HepG2 (cell line): ENCODE data around the gene HAGH. TPM values are rescaled to one million over a fixed set of nuclear protein-coding genes. Genes with fewer than 3 reads are reported as not detected.

Experiments
- ADNP ChIP-seq: sonication (generic); formaldehyde crosslinking; IDR thresholded peaks from 2 replicates; pipeline ENCODE4 v1.4.0; 2020; ENCODE audit warnings: missing genetic modification reagents
- CEBPB ChIP-seq: IDR thresholded peaks from 2 replicates; pipeline ENCODE4 v1.6.1; 2011; ENCODE audit warnings: low read depth, low read length, improper control_type of control experiment, borderline replicate concordance
- EP300 ChIP-seq, 3 experiments: sonication (generic) in 1 of 3; formaldehyde crosslinking in 1 of 3; IDR thresholded peaks; 2 replicates each; pipeline versions ENCODE4 v1.5.1 to v1.6.1; 2011 to 2020; ENCODE audit warnings: low read depth in 2 of 3, low read length in 2 of 3, borderline replicate concordance in 1 of 3, improper control_type of control experiment in 1 of 3, mild to moderate bottlenecking in 1 of 3, missing genetic modification reagents in 1 of 3, moderate library complexity in 1 of 3
- FOSL2 ChIP-seq: sonication (generic); formaldehyde crosslinking; IDR thresholded peaks from 2 replicates; pipeline ENCODE4 v1.4.0; 2020; ENCODE audit warnings: missing genetic modification reagents
- FOXA3 ChIP-seq: IDR thresholded peaks from 2 replicates; pipeline ENCODE4 v1.6.1; 2016; ENCODE audit warnings: missing genetic modification reagents, missing compliant biosample characterization
- HOXA7 ChIP-seq: sonication (generic); formaldehyde crosslinking; IDR thresholded peaks from 2 replicates; pipeline ENCODE4 v1.8.1; 2022; ENCODE audit warnings: mild to moderate bottlenecking, missing genetic modification reagents, moderate library complexity
- IKZF4 ChIP-seq: sonication (generic); formaldehyde crosslinking; IDR thresholded peaks from 2 replicates; pipeline ENCODE4 v1.5.1; 2020; ENCODE audit warnings: borderline replicate concordance, mild to moderate bottlenecking, low read depth, missing genetic modification reagents; ENCODE audit errors: not compliant biosample characterization
- JARID2 ChIP-seq: sonication (generic); formaldehyde crosslinking; IDR thresholded peaks from 2 replicates; pipeline ENCODE4 v1.8.1; 2023; ENCODE audit warnings: missing genetic modification reagents, inconsistent platforms; ENCODE audit not compliant: insufficient replicate concordance
- NFRKB ChIP-seq: fragments of 450-650 bp; IDR thresholded peaks from 2 replicates; pipeline ENCODE4 v1.6.1; 2017
- RAD51 ChIP-seq: fragments of 450-650 bp; IDR thresholded peaks from 2 replicates; pipeline ENCODE4 v1.6.1; 2016; ENCODE audit warnings: borderline replicate concordance
- REL ChIP-seq: sonication (generic); formaldehyde crosslinking; conservative IDR thresholded peaks from 2 replicates; pipeline ENCODE4 v1.8.0; 2022; ENCODE audit warnings: mild to moderate bottlenecking, missing genetic modification reagents, moderate library complexity
- SMAD9 ChIP-seq: sonication (generic); formaldehyde crosslinking; IDR thresholded peaks from 2 replicates; pipeline ENCODE4 v1.5.1; 2020; ENCODE audit warnings: mild to moderate bottlenecking, missing genetic modification reagents
- SP1 ChIP-seq, 2 experiments: fragments of 450-650 bp in 1 of 2; sonication (generic) in 1 of 2; formaldehyde crosslinking in 1 of 2; IDR thresholded peaks; 2 replicates each; pipeline versions ENCODE4 v1.4.0 to v1.6.1; 2016 to 2020; ENCODE audit warnings: missing genetic modification reagents in 1 of 2
- TEAD2 ChIP-seq: sonication (generic); formaldehyde crosslinking; IDR thresholded peaks from 2 replicates; pipeline ENCODE4 v1.9.0; 2021; ENCODE audit warnings: missing genetic modification reagents
- ZBTB20 ChIP-seq: sonication (generic); formaldehyde crosslinking; IDR thresholded peaks from 2 replicates; pipeline ENCODE4 v1.8.1; 2023; ENCODE audit warnings: missing genetic modification reagents, low read depth, mild to moderate bottlenecking, borderline replicate concordance
- ZBTB42 ChIP-seq: sonication (generic); formaldehyde crosslinking; IDR thresholded peaks from 2 replicates; pipeline ENCODE4 v1.5.0; 2020; ENCODE audit warnings: mild to moderate bottlenecking, missing genetic modification reagents
- ZNF441 ChIP-seq: sonication (generic); formaldehyde crosslinking; IDR thresholded peaks from 2 replicates; pipeline ENCODE4 v1.7.0; 2021; ENCODE audit warnings: missing genetic modification reagents, borderline replicate concordance
- ZNF7 ChIP-seq: IDR thresholded peaks from 2 replicates; pipeline ENCODE4 v1.6.1; 2016; ENCODE audit warnings: missing biosample characterization, missing genetic modification reagents
- ZNF720 ChIP-seq: sonication (generic); formaldehyde crosslinking; IDR thresholded peaks from 2 replicates; pipeline ENCODE4 v1.4.0; 2020; ENCODE audit warnings: missing genetic modification reagents
- ZNF724P ChIP-seq: sonication (generic); formaldehyde crosslinking; IDR thresholded peaks from 2 replicates; pipeline ENCODE4 v1.8.0; 2022; ENCODE audit warnings: missing genetic modification reagents, borderline replicate concordance
- ZNF747 ChIP-seq: sonication (generic); formaldehyde crosslinking; IDR thresholded peaks from 2 replicates; pipeline ENCODE4 v1.8.1; 2023; ENCODE audit warnings: missing genetic modification reagents, mild to moderate bottlenecking, borderline replicate concordance
- ZNF790 ChIP-seq: sonication (generic); formaldehyde crosslinking; IDR thresholded peaks from 2 replicates; pipeline ENCODE4 v1.8.0; 2022; ENCODE audit warnings: missing genetic modification reagents, mild to moderate bottlenecking, borderline replicate concordance
- ZNF879 ChIP-seq: sonication (generic); formaldehyde crosslinking; IDR thresholded peaks from 2 replicates; pipeline ENCODE4 v1.8.1; 2023; ENCODE audit warnings: missing genetic modification reagents
- ZSCAN29 ChIP-seq: sonication (generic); formaldehyde crosslinking; conservative IDR thresholded peaks from 2 replicates; pipeline ENCODE4 v1.4.0; 2020; ENCODE audit warnings: mild to moderate bottlenecking, missing genetic modification reagents
- polyA plus RNA-seq, 8 experiments: library from polyadenylated mRNA; depleted of rRNA in 3 of 8; stranded (reverse) in 7 of 8; unstranded in 1 of 8; fragments of >200 nt; fragmentation: Illumina TruSeq in 4 of 8; extraction: Trizol in 4 of 8; gene quantifications; 2 replicates each; pipeline versions ENCODE4 v1.2.1 to v1.2.3, GENCODE V29; 2011 to 2016; ENCODE audit warnings: low read depth in 4 of 8, missing spikeins in 1 of 8, mixed read lengths in 1 of 8; ENCODE audit not compliant: insufficient read depth in 1 of 8
- total RNA-seq, 5 experiments: library from RNA; depleted of rRNA; stranded (reverse); fragments of >200 nt; fragmentation: Illumina TruSeq; extraction: Trizol; gene quantifications; 2 replicates each; pipeline ENCODE4 v1.2.3, GENCODE V29; 2016; ENCODE audit warnings: low read depth in 1 of 5
- TF ChIP-seq, protein P1 (sequence below): IDR thresholded peaks from 2 replicates; pipeline ENCODE4 v1.6.1; 2016; ENCODE audit warnings: low read depth, borderline replicate concordance
- TF ChIP-seq, protein P2 (sequence below): IDR thresholded peaks from 2 replicates; pipeline ENCODE4 v1.6.1; 2016; ENCODE audit warnings: control low read depth
- TF ChIP-seq, protein P3 (sequence below): sonication (generic); formaldehyde crosslinking; IDR thresholded peaks from 2 replicates; pipeline ENCODE4 v1.5.0; 2020; ENCODE audit warnings: mild to moderate bottlenecking, missing genetic modification reagents, moderate library complexity
- TF ChIP-seq, protein P4 (sequence below): sonication (generic); IDR thresholded peaks from 2 replicates; pipeline ENCODE4 v1.6.1; 2016; ENCODE audit warnings: low read depth, borderline replicate concordance

The HAGH gene
- total and polyA plus RNA-seq, 2 of the 13 experiments (the other 11 are each of a cell fraction or from before 2014, with no cell fraction given), result 70.4 to 95.4 TPM

DNA sequence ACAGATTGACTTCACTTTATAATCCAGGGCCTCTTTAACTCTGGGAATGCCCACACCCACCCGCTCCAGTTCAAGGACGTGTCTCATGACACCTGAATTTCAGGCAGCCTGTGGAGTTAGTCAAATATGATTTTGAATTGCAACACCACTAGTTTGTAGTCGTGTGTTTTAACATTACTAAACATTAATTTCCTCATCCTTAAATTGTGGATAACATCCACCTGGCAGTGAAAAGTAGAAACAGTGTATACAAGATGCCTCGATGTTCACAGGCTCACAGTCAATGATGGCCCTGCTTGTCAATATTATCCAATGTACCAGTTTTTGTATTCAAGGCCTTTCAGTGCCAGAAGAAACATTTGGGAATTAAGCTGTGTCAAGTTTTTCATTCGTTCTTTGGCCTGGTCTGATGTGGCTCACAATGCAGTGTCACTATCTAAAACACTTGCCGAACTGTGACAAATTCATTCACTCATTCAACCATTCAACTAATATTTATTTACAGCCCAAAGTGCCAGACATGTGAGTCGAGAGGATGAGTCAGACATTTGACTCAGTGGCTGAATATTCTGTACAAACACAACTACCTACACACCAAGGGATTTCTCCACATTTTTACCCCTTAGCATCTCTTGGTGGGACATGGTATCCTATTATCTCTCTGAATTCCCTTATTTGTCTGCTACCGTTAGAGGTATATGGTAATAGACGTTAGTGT is 43.9 kb upstream of the HAGH start (continued):
- TF ChIP-seq SP1 (IDR thresholded peaks at IDR 0.05), result no peak
- TF ChIP-seq SP1 (CRISPR knock-in tag; IDR thresholded peaks at IDR 0.05), result no peak
- TF ChIP-seq ZNF879 (CRISPR knock-in tag), result no peak
- TF ChIP-seq REL (CRISPR knock-in tag), result no peak
- no peak for TF ChIP-seq ADNP (CRISPR knock-in tag)
- no peak for TF ChIP-seq ZBTB42 (CRISPR knock-in tag)
- peak in 1 of 2 experiments; percentile 60; a peak in 1 of 4 replicates for TF ChIP-seq EP300 (IDR thresholded peaks at IDR 0.05; ENCODE audit: low read depth in 2 of 2, low read length in 2 of 2)
- no peak; the same call in 1 of the 2 replicates for TF ChIP-seq EP300 (CRISPR knock-in tag; IDR thresholded peaks at IDR 0.05; ENCODE audit: borderline replicate concordance)
- TF ChIP-seq HOXA7, result no peak
- no peak for TF ChIP-seq JARID2 (CRISPR knock-in tag)
- TF ChIP-seq FOXA3 (CRISPR knock-in tag), result peak; percentile 53
- TF ChIP-seq ZNF441 (CRISPR knock-in tag), result no peak
- no peak for TF ChIP-seq RAD51
- TF ChIP-seq ZSCAN29 (CRISPR knock-in tag), result no peak
- TF ChIP-seq, protein P1, sequence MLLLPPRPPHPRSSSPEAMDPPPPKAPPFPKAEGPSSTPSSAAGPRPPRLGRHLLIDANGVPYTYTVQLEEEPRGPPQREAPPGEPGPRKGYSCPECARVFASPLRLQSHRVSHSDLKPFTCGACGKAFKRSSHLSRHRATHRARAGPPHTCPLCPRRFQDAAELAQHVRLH (CRISPR knock-in tag), result no peak
- TF ChIP-seq, protein P2, sequence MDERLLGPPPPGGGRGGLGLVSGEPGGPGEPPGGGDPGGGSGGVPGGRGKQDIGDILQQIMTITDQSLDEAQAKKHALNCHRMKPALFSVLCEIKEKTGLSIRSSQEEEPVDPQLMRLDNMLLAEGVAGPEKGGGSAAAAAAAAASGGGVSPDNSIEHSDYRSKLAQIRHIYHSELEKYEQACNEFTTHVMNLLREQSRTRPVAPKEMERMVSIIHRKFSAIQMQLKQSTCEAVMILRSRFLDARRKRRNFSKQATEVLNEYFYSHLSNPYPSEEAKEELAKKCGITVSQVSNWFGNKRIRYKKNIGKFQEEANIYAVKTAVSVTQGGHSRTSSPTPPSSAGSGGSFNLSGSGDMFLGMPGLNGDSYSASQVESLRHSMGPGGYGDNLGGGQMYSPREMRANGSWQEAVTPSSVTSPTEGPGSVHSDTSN (CRISPR knock-in tag), result no peak
- no peak for TF ChIP-seq ZNF790 (CRISPR knock-in tag)
- TF ChIP-seq, protein P3, sequence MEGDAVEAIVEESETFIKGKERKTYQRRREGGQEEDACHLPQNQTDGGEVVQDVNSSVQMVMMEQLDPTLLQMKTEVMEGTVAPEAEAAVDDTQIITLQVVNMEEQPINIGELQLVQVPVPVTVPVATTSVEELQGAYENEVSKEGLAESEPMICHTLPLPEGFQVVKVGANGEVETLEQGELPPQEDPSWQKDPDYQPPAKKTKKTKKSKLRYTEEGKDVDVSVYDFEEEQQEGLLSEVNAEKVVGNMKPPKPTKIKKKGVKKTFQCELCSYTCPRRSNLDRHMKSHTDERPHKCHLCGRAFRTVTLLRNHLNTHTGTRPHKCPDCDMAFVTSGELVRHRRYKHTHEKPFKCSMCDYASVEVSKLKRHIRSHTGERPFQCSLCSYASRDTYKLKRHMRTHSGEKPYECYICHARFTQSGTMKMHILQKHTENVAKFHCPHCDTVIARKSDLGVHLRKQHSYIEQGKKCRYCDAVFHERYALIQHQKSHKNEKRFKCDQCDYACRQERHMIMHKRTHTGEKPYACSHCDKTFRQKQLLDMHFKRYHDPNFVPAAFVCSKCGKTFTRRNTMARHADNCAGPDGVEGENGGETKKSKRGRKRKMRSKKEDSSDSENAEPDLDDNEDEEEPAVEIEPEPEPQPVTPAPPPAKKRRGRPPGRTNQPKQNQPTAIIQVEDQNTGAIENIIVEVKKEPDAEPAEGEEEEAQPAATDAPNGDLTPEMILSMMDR (CRISPR knock-in tag), result no peak
- TF ChIP-seq FOSL2, result peak; percentile 96
- no peak for TF ChIP-seq IKZF4 (CRISPR knock-in tag)
- TF ChIP-seq, protein P4, sequence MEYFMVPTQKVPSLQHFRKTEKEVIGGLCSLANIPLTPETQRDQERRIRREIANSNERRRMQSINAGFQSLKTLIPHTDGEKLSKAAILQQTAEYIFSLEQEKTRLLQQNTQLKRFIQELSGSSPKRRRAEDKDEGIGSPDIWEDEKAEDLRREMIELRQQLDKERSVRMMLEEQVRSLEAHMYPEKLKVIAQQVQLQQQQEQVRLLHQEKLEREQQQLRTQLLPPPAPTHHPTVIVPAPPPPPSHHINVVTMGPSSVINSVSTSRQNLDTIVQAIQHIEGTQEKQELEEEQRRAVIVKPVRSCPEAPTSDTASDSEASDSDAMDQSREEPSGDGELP, result no peak; the same call in 1 of the 2 replicates
- TF ChIP-seq ZNF747 (CRISPR knock-in tag), result no peak
- TF ChIP-seq CEBPB, result peak; percentile 86
- no peak for TF ChIP-seq ZNF720 (CRISPR knock-in tag)
- no peak for TF ChIP-seq ZBTB20 (CRISPR knock-in tag)
- no peak for TF ChIP-seq TEAD2 (CRISPR knock-in tag)
- no peak for TF ChIP-seq ZNF724P (CRISPR knock-in tag)
- TF ChIP-seq NFRKB, result no peak
- TF ChIP-seq ZNF7 (CRISPR knock-in tag), result no peak
- TF ChIP-seq SMAD9 (CRISPR knock-in tag), result no peak
